ENCODE results near the gene TTC13.

The TTC13 gene

GRCh38 chr1:230902349-230902923 is 76.2 kb downstream of the TTC13 start:
- DNase-seq: no peak

GRCh38 chr1:230901671-230902070 is 77.0 kb downstream of the TTC13 start:
- no peak for DNase-seq

GRCh38 chr1:230900984-230901383 is 77.7 kb downstream of the TTC13 start:
- DNase-seq: no peak

- DNase-seq: no peak
Measured at GRCh38 chr1:230899841-230900251, 78.8 kb downstream of the TTC13 start.

- DNase-seq: no peak
Measured at GRCh38 chr1:230898748-230899147, 79.9 kb downstream of the TTC13 start.

GRCh38 chr1:230898144-230898543 is 80.5 kb downstream of the TTC13 start:
- DNase-seq: no peak

- no peak for DNase-seq
Measured at GRCh38 chr1:230896779-230897178, 81.9 kb downstream of the TTC13 start.

- no peak for DNase-seq
Measured at GRCh38 chr1:230895452-230895851, 83.2 kb downstream of the TTC13 start.

- no peak for DNase-seq
Measured at GRCh38 chr1:230894664-230895063, 84.0 kb downstream of the TTC13 start.

GRCh38 chr1:230894032-230894431 is 84.6 kb downstream of the TTC13 start:
- DNase-seq: no peak

GRCh38 chr1:230892018-230892491 is 86.6 kb downstream of the TTC13 start:
- DNase-seq: no peak

GRCh38 chr1:230891413-230891812 is 87.2 kb downstream of the TTC13 start:
- no peak for DNase-seq

- no peak for DNase-seq
Measured at GRCh38 chr1:230884646-230885045, 94.0 kb downstream of the TTC13 start.

GRCh38 chr1:230883967-230884366 is 94.7 kb downstream of the TTC13 start:
- DNase-seq: no peak

GRCh38 chr1:230879778-230880177 is 98.9 kb downstream of the TTC13 start:
- no peak for DNase-seq

GRCh38 chr1:230878591-230878990 is 100.1 kb downstream of the TTC13 start:
- no peak for DNase-seq

GRCh38 chr1:230877924-230878590 is 100.6 kb downstream of the TTC13 start:
- no peak for DNase-seq

GRCh38 chr1:230877146-230877923 is 101.3 kb downstream of the TTC13 start:
- no peak for DNase-seq

GRCh38 chr1:230876660-230877059 is 102.0 kb downstream of the TTC13 start:
- DNase-seq: no peak

- no peak for DNase-seq
Measured at GRCh38 chr1:230875370-230875769, 103.3 kb downstream of the TTC13 start.

- DNase-seq: no peak
Measured at GRCh38 chr1:230870916-230871315, 107.7 kb downstream of the TTC13 start.

- no peak for DNase-seq
Measured at GRCh38 chr1:230869500-230869899, 109.2 kb downstream of the TTC13 start.

GRCh38 chr1:230868736-230869385 is 109.8 kb downstream of the TTC13 start:
- peak; percentile 30 for DNase-seq

Measured in NCI-H1105 (cell line).